HCT116 (cell line): ENCODE results near the gene PCSK6. TPM values are rescaled to one million over a fixed set of nuclear protein-coding genes. Genes with fewer than 3 reads are reported as not detected.

ENCODE experiments used
- ATAC-seq: fragments of 200-7000 bp; cut with Tn5 transposase; 2 replicates; pipeline ENCODE4 v1.9.1; 2020; ENCODE audit warnings: mild to moderate bottlenecking, moderate library complexity
- BruUV-seq: library from RNA; stranded (reverse); fragments of 400-500 nt; replicated peaks from 2 replicates; lab custom pipeline; 2021; lab: Mats Ljungman, UMichigan
- CTCF ChIA-PET: fragments of 300-600 bp; sonication (Branson Sonifier 250); formaldehyde crosslinking; loops from one replicate; lab custom pipeline; 2021; ENCODE audit warnings: antibody characterized with exemption; lab: Charles Lee
- POLR2A ChIA-PET: fragments of 300-600, 350-600 bp; sonication (Branson Sonifier 250); formaldehyde crosslinking; loops from one replicate; lab custom pipeline; 2021; ENCODE audit warnings: antibody characterized with exemption; lab: Charles Lee
- RAD21 ChIA-PET, 2 experiments: fragments of 300-600 bp; sonication (Branson Sonifier 250); formaldehyde crosslinking; loops; one replicate each; lab custom pipeline; 2023; ENCODE audit warnings: low total read pairs in 2 of 2; ENCODE audit not compliant: uncharacterized antibody in 2 of 2, unreplicated experiment in 2 of 2, low non-redundant PET in 1 of 2; lab: Charles Lee
- DNase-seq: peaks from one replicate; pipeline ENCODE4 v3.0.0-alpha.2; 2010; ENCODE audit warnings: low read depth, low spot score
- H2AFZ ChIP-seq: fragments of 200-600 bp; shearing (Covaris generic), sonication (generic); 2 replicates; pipeline ENCODE4 v1.6.1; 2017; ENCODE audit warnings: low read depth, mixed run types, mixed read lengths, antibody characterized with exemption, low read length; ENCODE audit not compliant: poor library complexity, severe bottlenecking
- H3K27ac ChIP-seq: 2 replicates; pipeline ENCODE4 v1.5.1; 2012; ENCODE audit warnings: low read depth, low read length
- H3K27me3 ChIP-seq: fragments of 200-600 bp; sonication (generic); 2 replicates; pipeline ENCODE4 v1.6.1; 2016; ENCODE audit warnings: mixed run types, low read length, mixed read lengths; ENCODE audit not compliant: insufficient read depth
- H3K36me3 ChIP-seq, 2 experiments: fragments of 200-500 bp in 1 of 2; fragments of 200-600 bp in 1 of 2; sonication (Bioruptor generic) in 1 of 2; sonication (generic) in 1 of 2; 2 replicates each; pipeline versions ENCODE4 v1.5.1 to v1.6.1; 2014 to 2016; ENCODE audit warnings: low read length in 2 of 2, inconsistent platforms in 1 of 2, mixed read lengths in 1 of 2, mixed run types in 1 of 2; ENCODE audit not compliant: insufficient read depth in 2 of 2, control insufficient read depth in 1 of 2
- H3K4me1 ChIP-seq, 2 experiments: fragments of 200-600 bp in 1 of 2; sonication (generic) in 1 of 2; 2 replicates each; pipeline versions ENCODE4 v1.5.1 to v1.6.1; 2012 to 2017; ENCODE audit warnings: low read length in 2 of 2, inconsistent platforms in 1 of 2, mild to moderate bottlenecking in 1 of 2, mixed read lengths in 1 of 2, mixed run types in 1 of 2, moderate library complexity in 1 of 2; ENCODE audit not compliant: insufficient read depth in 2 of 2, control insufficient read depth in 1 of 2
- H3K4me2 ChIP-seq: fragments of 200-600 bp; sonication (generic); 2 replicates; pipeline ENCODE4 v1.6.1; 2017; ENCODE audit warnings: mixed run types, low read length, mixed read lengths
- H3K4me3 ChIP-seq, 2 experiments: fragments of 200-600 bp in 1 of 2; sonication (generic) in 1 of 2; replicated peaks in 1 of 2; 2 replicates each; pipeline ENCODE4 v1.5.1; 2011 to 2016; ENCODE audit warnings: low read length in 2 of 2, control low read depth in 1 of 2, low read depth in 1 of 2, mild to moderate bottlenecking in 1 of 2, mixed read lengths in 1 of 2, mixed run types in 1 of 2
- H3K79me2 ChIP-seq: fragments of 200-600 bp; sonication (generic); 2 replicates; pipeline ENCODE4 v1.6.1; 2017; ENCODE audit warnings: mild to moderate bottlenecking, mixed run types, low read length, moderate library complexity, mixed read lengths; ENCODE audit not compliant: insufficient read depth
- H3K9ac ChIP-seq: fragments of 200-600 bp; sonication (generic); 2 replicates; pipeline ENCODE4 v1.6.1; 2016; ENCODE audit warnings: low read length, mixed read lengths
- H3K9me2 ChIP-seq: fragments of 200-600 bp; sonication (generic), shearing (Covaris generic); 2 replicates; pipeline ENCODE4 v1.6.1; 2017; ENCODE audit warnings: mixed run types, mild to moderate bottlenecking, moderate library complexity; ENCODE audit not compliant: insufficient read depth
- H3K9me3 ChIP-seq, 2 experiments: fragments of 200-500 bp in 1 of 2; fragments of 200-600 bp in 1 of 2; sonication (Bioruptor generic) in 1 of 2; sonication (generic) in 1 of 2; 2 replicates each; pipeline ENCODE4 v1.6.1; 2014 to 2017; ENCODE audit warnings: low read length in 2 of 2, mixed read lengths in 2 of 2, inconsistent platforms in 1 of 2, low read depth in 1 of 2, mild to moderate bottlenecking in 1 of 2, mixed run types in 1 of 2, moderate library complexity in 1 of 2; ENCODE audit not compliant: control insufficient read depth in 1 of 2, insufficient read depth in 1 of 2
- H4K20me1 ChIP-seq: fragments of 200-600 bp; sonication (generic), shearing (Covaris generic); 2 replicates; pipeline ENCODE4 v1.6.1; 2017; ENCODE audit warnings: mixed run types, mild to moderate bottlenecking, moderate library complexity; ENCODE audit not compliant: insufficient read depth
- CBX3 ChIP-seq: IDR thresholded peaks from 2 replicates; pipeline ENCODE4 v1.6.1; 2012; ENCODE audit warnings: low read depth
- CEBPB ChIP-seq: IDR thresholded peaks from 2 replicates; pipeline ENCODE4 v1.6.1; 2012; ENCODE audit warnings: low read depth
- EGR1 ChIP-seq: IDR thresholded peaks from 2 replicates; pipeline ENCODE4 v1.6.1; 2012; ENCODE audit warnings: low read depth
- ELF1 ChIP-seq: IDR thresholded peaks from 2 replicates; pipeline ENCODE4 v1.6.1; 2012; ENCODE audit warnings: low read depth, borderline replicate concordance
- EZH2phosphoT487 ChIP-seq: fragments of 200-600 bp; IDR thresholded peaks from 2 replicates; pipeline ENCODE4 v1.6.1; 2018; ENCODE audit warnings: antibody characterized with exemption, borderline replicate concordance
- FOSL1 ChIP-seq: IDR thresholded peaks from 2 replicates; pipeline ENCODE4 v1.6.1; 2012; ENCODE audit warnings: low read depth
- JUND ChIP-seq: IDR thresholded peaks from 2 replicates; pipeline ENCODE4 v1.6.1; 2012
- MAX ChIP-seq: IDR thresholded peaks from 2 replicates; pipeline ENCODE4 v1.6.1; 2012
- POLR2A ChIP-seq: IDR thresholded peaks from 2 replicates; pipeline ENCODE4 v1.7.0; 2011; ENCODE audit warnings: borderline replicate concordance; ENCODE audit not compliant: insufficient read depth, insufficient read length; ENCODE audit errors: extremely low read depth
- POLR2AphosphoS5 ChIP-seq: IDR thresholded peaks from 2 replicates; pipeline ENCODE4 v1.6.1; 2011; ENCODE audit warnings: mild to moderate bottlenecking, low read depth, low read length, moderate library complexity
- RAD21 ChIP-seq: IDR thresholded peaks from 2 replicates; pipeline ENCODE4 v1.6.1; 2012; ENCODE audit warnings: low read depth, mild to moderate bottlenecking
- SIN3A ChIP-seq: IDR thresholded peaks from 2 replicates; pipeline ENCODE4 v1.6.1; 2012; ENCODE audit warnings: low read depth
- SP1 ChIP-seq: IDR thresholded peaks from 2 replicates; pipeline ENCODE4 v1.6.1; 2012; ENCODE audit warnings: low read depth
- TCF7L2 ChIP-seq: IDR thresholded peaks from 2 replicates; pipeline ENCODE4 v1.7.0; 2011; ENCODE audit warnings: borderline replicate concordance, inconsistent platforms; ENCODE audit not compliant: insufficient read depth, insufficient read length; ENCODE audit errors: extremely low read depth
- YY1 ChIP-seq: IDR thresholded peaks from 2 replicates; pipeline ENCODE4 v1.6.1; 2011; ENCODE audit warnings: low read length, low read depth, moderate library complexity, mild to moderate bottlenecking; ENCODE audit not compliant: insufficient replicate concordance; ENCODE audit errors: extremely low read depth
- ZFX ChIP-seq: fragments of 450-650 bp; IDR thresholded peaks from 2 replicates; pipeline ENCODE4 v1.6.1; 2017
- ZNF274 ChIP-seq: fragments of 200-500 bp; sonication (Bioruptor generic); IDR thresholded peaks from 2 replicates; pipeline ENCODE4 v1.6.1; 2014; ENCODE audit warnings: mild to moderate bottlenecking, low read depth, low read length, inconsistent platforms
- intact Hi-C: fragments of 100-400 bp; cut with micrococcal nuclease; formaldehyde crosslinking; loops from 2 replicates; pipeline ENCODE4 v1.10.0; 2022
- total RNA-seq: library from RNA; stranded (reverse); gene quantifications from one replicate; pipeline ENCODE4 v1.2.1, GENCODE V29; 2021; ENCODE audit not compliant: unreplicated experiment
- TF ChIP-seq, protein P1 (sequence below): IDR thresholded peaks from 2 replicates; pipeline ENCODE4 v1.6.1; 2012; ENCODE audit warnings: low read depth
- TF ChIP-seq, protein P2 (sequence below): IDR thresholded peaks from 2 replicates; pipeline ENCODE4 v1.6.1; 2011; ENCODE audit warnings: mild to moderate bottlenecking, low read length, moderate library complexity; ENCODE audit not compliant: insufficient replicate concordance; ENCODE audit errors: extremely low read depth

The PCSK6 gene
- total RNA-seq, 1 experiment from 2014 or later, result 13.5 TPM

DNA sequence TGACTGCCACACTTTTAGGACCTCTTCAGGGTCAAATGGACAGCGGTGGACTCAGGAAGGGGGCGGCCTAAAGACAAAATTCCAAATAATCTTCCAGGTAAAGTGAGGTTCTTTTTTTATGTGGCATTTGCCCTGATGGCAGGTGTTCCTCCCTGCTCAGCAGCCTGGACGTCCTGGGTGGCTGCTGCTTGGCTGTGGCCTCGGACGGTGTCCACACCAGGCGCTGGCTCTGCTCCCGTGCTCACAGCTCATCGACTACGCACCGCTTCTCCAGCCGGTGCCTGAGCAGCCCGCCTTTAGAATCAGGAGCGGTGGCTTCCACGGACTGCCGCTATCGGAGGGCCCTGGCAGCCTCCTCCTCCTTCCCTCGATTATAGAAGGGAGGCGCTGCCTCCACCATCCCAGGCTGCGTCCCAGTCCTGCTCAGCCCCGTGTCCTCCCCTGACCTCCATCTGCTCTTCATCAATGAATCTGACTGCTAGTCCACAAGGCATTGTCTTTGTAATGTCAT lies 41.9 kb downstream of the PCSK6 start:
- Histone ChIP-seq H3K36me3 (no peaks in the 10 kb centered on the region), H3K9me2 (no peaks in the 10 kb centered on the region), H3K4me3 (no peak overlapping the region), H3K27me3 (no peaks in the 10 kb centered on the region), H4K20me1 (no peaks in the 10 kb centered on the region), H2AFZ (no peak overlapping the region), H3K4me1 (peaks cover 0 to 12% of the 10 kb centered on the region in 2 experiments; a peak in 1 of 4 replicates), H3K4me2 (no peak overlapping the region), H3K79me2 (no peaks in the 10 kb centered on the region), H3K27ac (no peak overlapping the region), H3K9ac (no peak overlapping the region), H3K9me3 (no peaks in the 10 kb centered on the region)
- ChIA-PET POLR2A (no interaction called here), CTCF (no interaction called here), RAD21 (no interaction called here)
- DNase-seq, result no peak
- no peak for ATAC-seq
- no TSS peak for BruUV-seq
- intact Hi-C loops, result no loop called here
- TF ChIP-seq ZNF274 (no peak), EGR1 (no peak), CBX3 (no peak), POLR2A (no peak), JUND (no peak), TCF7L2 (no peak), POLR2AphosphoS5 (no peak), YY1 (no peak), ZFX (no peak), SIN3A (no peak), ELF1 (no peak), RAD21 (no peak), EZH2phosphoT487 (no peak), FOSL1 (no peak), CEBPB (no peak), MAX (no peak), SP1 (no peak)
- TF ChIP-seq, protein P1, sequence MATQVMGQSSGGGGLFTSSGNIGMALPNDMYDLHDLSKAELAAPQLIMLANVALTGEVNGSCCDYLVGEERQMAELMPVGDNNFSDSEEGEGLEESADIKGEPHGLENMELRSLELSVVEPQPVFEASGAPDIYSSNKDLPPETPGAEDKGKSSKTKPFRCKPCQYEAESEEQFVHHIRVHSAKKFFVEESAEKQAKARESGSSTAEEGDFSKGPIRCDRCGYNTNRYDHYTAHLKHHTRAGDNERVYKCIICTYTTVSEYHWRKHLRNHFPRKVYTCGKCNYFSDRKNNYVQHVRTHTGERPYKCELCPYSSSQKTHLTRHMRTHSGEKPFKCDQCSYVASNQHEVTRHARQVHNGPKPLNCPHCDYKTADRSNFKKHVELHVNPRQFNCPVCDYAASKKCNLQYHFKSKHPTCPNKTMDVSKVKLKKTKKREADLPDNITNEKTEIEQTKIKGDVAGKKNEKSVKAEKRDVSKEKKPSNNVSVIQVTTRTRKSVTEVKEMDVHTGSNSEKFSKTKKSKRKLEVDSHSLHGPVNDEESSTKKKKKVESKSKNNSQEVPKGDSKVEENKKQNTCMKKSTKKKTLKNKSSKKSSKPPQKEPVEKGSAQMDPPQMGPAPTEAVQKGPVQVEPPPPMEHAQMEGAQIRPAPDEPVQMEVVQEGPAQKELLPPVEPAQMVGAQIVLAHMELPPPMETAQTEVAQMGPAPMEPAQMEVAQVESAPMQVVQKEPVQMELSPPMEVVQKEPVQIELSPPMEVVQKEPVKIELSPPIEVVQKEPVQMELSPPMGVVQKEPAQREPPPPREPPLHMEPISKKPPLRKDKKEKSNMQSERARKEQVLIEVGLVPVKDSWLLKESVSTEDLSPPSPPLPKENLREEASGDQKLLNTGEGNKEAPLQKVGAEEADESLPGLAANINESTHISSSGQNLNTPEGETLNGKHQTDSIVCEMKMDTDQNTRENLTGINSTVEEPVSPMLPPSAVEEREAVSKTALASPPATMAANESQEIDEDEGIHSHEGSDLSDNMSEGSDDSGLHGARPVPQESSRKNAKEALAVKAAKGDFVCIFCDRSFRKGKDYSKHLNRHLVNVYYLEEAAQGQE, result no peak
- TF ChIP-seq, protein P2, sequence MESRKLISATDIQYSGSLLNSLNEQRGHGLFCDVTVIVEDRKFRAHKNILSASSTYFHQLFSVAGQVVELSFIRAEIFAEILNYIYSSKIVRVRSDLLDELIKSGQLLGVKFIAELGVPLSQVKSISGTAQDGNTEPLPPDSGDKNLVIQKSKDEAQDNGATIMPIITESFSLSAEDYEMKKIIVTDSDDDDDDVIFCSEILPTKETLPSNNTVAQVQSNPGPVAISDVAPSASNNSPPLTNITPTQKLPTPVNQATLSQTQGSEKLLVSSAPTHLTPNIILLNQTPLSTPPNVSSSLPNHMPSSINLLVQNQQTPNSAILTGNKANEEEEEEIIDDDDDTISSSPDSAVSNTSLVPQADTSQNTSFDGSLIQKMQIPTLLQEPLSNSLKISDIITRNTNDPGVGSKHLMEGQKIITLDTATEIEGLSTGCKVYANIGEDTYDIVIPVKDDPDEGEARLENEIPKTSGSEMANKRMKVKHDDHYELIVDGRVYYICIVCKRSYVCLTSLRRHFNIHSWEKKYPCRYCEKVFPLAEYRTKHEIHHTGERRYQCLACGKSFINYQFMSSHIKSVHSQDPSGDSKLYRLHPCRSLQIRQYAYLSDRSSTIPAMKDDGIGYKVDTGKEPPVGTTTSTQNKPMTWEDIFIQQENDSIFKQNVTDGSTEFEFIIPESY, result no peak
